Liver (tissue), 9 donors: Measurements from ENCODE around the gene ZFP36. TPM values are rescaled to one million over a fixed set of nuclear protein-coding genes. Genes with fewer than 3 reads are reported as not detected.

Experiments used
- DNase-seq: peaks from one replicate; pipeline ENCODE4 v3.0.0-alpha.2; 2017; ENCODE audit warnings: low spot score
- H3K27ac ChIP-seq, 2 donors: one replicate each; pipeline ENCODE4 v1.7.0; 2013; ENCODE audit warnings: inconsistent platforms in 2 of 2, low read length in 2 of 2, control low read depth in 1 of 2, low read depth in 1 of 2, mild to moderate bottlenecking in 1 of 2
- H3K27me3 ChIP-seq, 4 donors: one replicate each; pipeline versions ENCODE4 v1.6.1 to v1.7.0; 2013; ENCODE audit warnings: low read length in 3 of 4, inconsistent platforms in 1 of 4, mild to moderate bottlenecking in 1 of 4, moderate library complexity in 1 of 4; ENCODE audit not compliant: control insufficient read depth in 4 of 4, insufficient read depth in 4 of 4
- H3K36me3 ChIP-seq, 4 donors: one replicate each; pipeline versions ENCODE4 v1.6.1 to v1.7.0; 2013; ENCODE audit warnings: low read length in 3 of 4, mild to moderate bottlenecking in 3 of 4, low read depth in 1 of 4, moderate library complexity in 1 of 4; ENCODE audit not compliant: control insufficient read depth in 4 of 4, insufficient read depth in 3 of 4
- H3K4me1 ChIP-seq, 4 donors: one replicate each; pipeline versions ENCODE4 v1.6.1 to v1.7.0; 2013; ENCODE audit warnings: low read length in 3 of 4, mild to moderate bottlenecking in 3 of 4, moderate library complexity in 1 of 4; ENCODE audit not compliant: control insufficient read depth in 4 of 4, insufficient read depth in 4 of 4
- H3K4me3 ChIP-seq, 3 donors: one replicate each; pipeline versions ENCODE4 v1.6.1 to v1.7.0; 2013; ENCODE audit warnings: low read length in 3 of 3, control low read depth in 1 of 3, low read depth in 1 of 3, mild to moderate bottlenecking in 1 of 3
- H3K9ac ChIP-seq, 2 donors: one replicate each; pipeline ENCODE4 v1.7.0; 2013; ENCODE audit warnings: low read length in 2 of 2, mild to moderate bottlenecking in 2 of 2, moderate library complexity in 2 of 2, control low read depth in 1 of 2, low read depth in 1 of 2
- H3K9me3 ChIP-seq, 4 donors: one replicate each; pipeline versions ENCODE4 v1.6.1 to v1.7.0; 2013; ENCODE audit warnings: low read length in 3 of 4; ENCODE audit not compliant: control insufficient read depth in 4 of 4
- ATF3 ChIP-seq: IDR thresholded peaks from 2 replicates; pipeline ENCODE4 v1.6.1; 2016; ENCODE audit warnings: antibody characterized with exemption
- EGR1 ChIP-seq, 2 donors: IDR thresholded peaks; 2 replicates each; pipeline ENCODE4 v1.6.1; 2016 to 2018; ENCODE audit warnings: antibody characterized with exemption in 2 of 2, low read depth in 2 of 2
- FOXA1 ChIP-seq: IDR thresholded peaks from 2 replicates; pipeline ENCODE4 v1.6.1; 2016; ENCODE audit warnings: antibody characterized with exemption
- FOXA2 ChIP-seq: IDR thresholded peaks from 2 replicates; pipeline ENCODE4 v1.6.1; 2016; ENCODE audit warnings: antibody characterized with exemption
- HNF4A ChIP-seq, 2 donors: conservative IDR thresholded peaks; 2 replicates each; pipeline ENCODE4 v1.6.1; 2016; ENCODE audit warnings: antibody characterized with exemption in 2 of 2, mild to moderate bottlenecking in 2 of 2
- HNF4G ChIP-seq: IDR thresholded peaks from 2 replicates; pipeline ENCODE4 v1.6.1; 2016; ENCODE audit warnings: antibody characterized with exemption
- JUND ChIP-seq, 2 donors: IDR thresholded peaks; 2 replicates each; pipeline ENCODE4 v1.6.1; 2016; ENCODE audit warnings: antibody characterized with exemption in 2 of 2
- MAX ChIP-seq: IDR thresholded peaks from 2 replicates; pipeline ENCODE4 v1.6.1; 2016; ENCODE audit warnings: antibody characterized with exemption
- NR2F2 ChIP-seq: IDR thresholded peaks from 2 replicates; pipeline ENCODE4 v1.6.1; 2016; ENCODE audit warnings: antibody characterized with exemption
- RAD21 ChIP-seq, 2 donors: IDR thresholded peaks; 2 replicates each; pipeline ENCODE4 v1.6.1; 2016; ENCODE audit warnings: antibody characterized with exemption in 2 of 2, mild to moderate bottlenecking in 2 of 2
- REST ChIP-seq: IDR thresholded peaks from 2 replicates; pipeline ENCODE4 v1.6.1; 2016; ENCODE audit warnings: antibody characterized with exemption, mild to moderate bottlenecking
- TAF1 ChIP-seq: conservative IDR thresholded peaks from 2 replicates; pipeline ENCODE4 v1.6.1; 2016; ENCODE audit warnings: antibody characterized with exemption, mild to moderate bottlenecking
- YY1 ChIP-seq: IDR thresholded peaks from 2 replicates; pipeline ENCODE4 v1.6.1; 2016; ENCODE audit warnings: antibody characterized with exemption, mild to moderate bottlenecking
- WGBS: extraction: QIAGEN DNeasy Blood & Tissue Kit; methylation state at CpG from one replicate; pipeline ENCODE4 v1.1.7; 2013; 5-methylcytosine and 5-hydroxymethylcytosine counted together
- polyA plus RNA-seq, 2 donors: library from polyadenylated mRNA; stranded (reverse) in 1 of 2; unstranded in 1 of 2; fragments of 200-250 nt in 1 of 2; fragments of >200 nt in 1 of 2; fragmentation: Nextera tagmentation in 1 of 2; extraction: Ambion mirVana in 1 of 2; gene quantifications; one replicate each; pipeline versions ENCODE4 v1.2.1 to v1.2.3, GENCODE V29; 2013 to 2015
- total RNA-seq, 2 donors: library from RNA; depleted of rRNA; stranded (reverse); fragments of >200 nt; gene quantifications; one replicate each; pipeline ENCODE4 v1.2.3, GENCODE V29; 2014
- donor health status: healthy.
- donor health status: healthy.
- donor health status: healthy.
- donor health status: healthy.
- donor health status: healthy.

ZFP36 gene
- total and polyA plus RNA-seq, 4 donors = 3.6 to 91.9 (median 35.5) TPM

GRCh38 chr19:39398297-39398864 is 8.3 kb upstream of the ZFP36 start:
- Histone ChIP-seq H3K9ac (peak overlapping the region; percentile 72 to 83), H3K4me1 (peaks cover 18 to 47% (median 32%) of the 10 kb centered on the region in 4 donors), H3K27me3 (no peaks in the 10 kb centered on the region), H3K9me3 (no peaks in the 10 kb centered on the region), H3K36me3 (peaks cover 0 to 10% (median 7%) of the 10 kb centered on the region in 4 donors), H3K27ac (peak overlapping the region; percentile 98), H3K4me3 (peak overlapping the region in 1 of 3 donors; percentile 8)
- TF ChIP-seq JUND (IDR thresholded peaks at IDR 0.05) (peak in 1 of 2 donors; percentile 6), FOXA2 (no peak)
- peak; percentile 55 for DNase-seq
- 72% methylated on average over 11 of the region's 11 CpGs for WGBS

DNA sequence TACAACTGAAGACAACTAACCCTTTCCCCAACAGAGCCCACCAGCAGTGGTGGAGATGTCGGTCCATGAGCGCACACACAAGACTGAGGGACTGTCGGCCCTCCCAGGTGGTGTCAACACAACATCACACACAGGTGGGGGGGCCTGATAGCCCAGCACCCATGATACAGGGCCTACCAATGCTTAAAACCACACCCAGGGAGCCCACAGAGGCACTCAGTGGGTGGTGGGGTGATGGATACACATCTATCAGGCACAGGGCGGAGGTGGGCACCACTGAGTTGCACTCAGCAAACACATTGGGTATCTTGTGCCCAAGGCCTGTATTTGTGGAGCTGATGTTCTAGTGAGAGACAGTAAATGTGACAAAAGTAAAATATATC is 7.0 kb upstream of the ZFP36 start:
- H3K36me3 ChIP-seq = peaks cover 0 to 3% (median 0%) of the 10 kb centered on the region in 4 donors
- WGBS = 99% methylated on average over 4 of the region's 4 CpGs
- peaks cover 21 to 47% (median 32%) of the 10 kb centered on the region in 4 donors for H3K4me1 ChIP-seq
- H3K9me3 ChIP-seq = no peaks in the 10 kb centered on the region
- H3K27me3 ChIP-seq = no peaks in the 10 kb centered on the region
- no peak for TF ChIP-seq FOXA2
- no peak for TF ChIP-seq YY1
- TF ChIP-seq EGR1 (IDR thresholded peaks at IDR 0.05; ENCODE audit: low read depth in 2 of 2) = no peak
- TF ChIP-seq TAF1 = no peak
- no peak for TF ChIP-seq HNF4G
- TF ChIP-seq ATF3 = no peak
- no peak for TF ChIP-seq JUND (IDR thresholded peaks at IDR 0.05)
- TF ChIP-seq MAX = no peak
- no peak overlapping the region for H3K9ac ChIP-seq
- DNase-seq = no peak
- H3K27ac ChIP-seq = peak overlapping the region; percentile 75 to 98
- H3K4me3 ChIP-seq = no peak overlapping the region

GRCh38 chr19:39400061-39400460 is 6.6 kb upstream of the ZFP36 start:
- Histone ChIP-seq H3K27ac (peak overlapping the region; percentile 75 to 98), H3K9ac (no peak overlapping the region), H3K27me3 (no peaks in the 10 kb centered on the region), H3K4me3 (no peak overlapping the region), H3K9me3 (no peaks in the 10 kb centered on the region), H3K36me3 (peaks cover 0 to 3% (median 0%) of the 10 kb centered on the region in 4 donors), H3K4me1 (peaks cover 21 to 47% (median 32%) of the 10 kb centered on the region in 4 donors)
- 94% methylated on average over 4 of the region's 4 CpGs for WGBS
- DNase-seq = no peak
- TF ChIP-seq YY1 (no peak), EGR1 (IDR thresholded peaks at IDR 0.05; ENCODE audit: low read depth in 2 of 2) (no peak), REST (no peak), HNF4G (no peak), HNF4A (conservative IDR thresholded peaks at IDR 0.05) (no peak), NR2F2 (no peak), RAD21 (IDR thresholded peaks at IDR 0.05) (no peak), MAX (no peak), FOXA1 (no peak), FOXA2 (no peak), ATF3 (no peak)
